ENCODE data around the gene CSF2RB.

Gene CSF2RB

DNA sequence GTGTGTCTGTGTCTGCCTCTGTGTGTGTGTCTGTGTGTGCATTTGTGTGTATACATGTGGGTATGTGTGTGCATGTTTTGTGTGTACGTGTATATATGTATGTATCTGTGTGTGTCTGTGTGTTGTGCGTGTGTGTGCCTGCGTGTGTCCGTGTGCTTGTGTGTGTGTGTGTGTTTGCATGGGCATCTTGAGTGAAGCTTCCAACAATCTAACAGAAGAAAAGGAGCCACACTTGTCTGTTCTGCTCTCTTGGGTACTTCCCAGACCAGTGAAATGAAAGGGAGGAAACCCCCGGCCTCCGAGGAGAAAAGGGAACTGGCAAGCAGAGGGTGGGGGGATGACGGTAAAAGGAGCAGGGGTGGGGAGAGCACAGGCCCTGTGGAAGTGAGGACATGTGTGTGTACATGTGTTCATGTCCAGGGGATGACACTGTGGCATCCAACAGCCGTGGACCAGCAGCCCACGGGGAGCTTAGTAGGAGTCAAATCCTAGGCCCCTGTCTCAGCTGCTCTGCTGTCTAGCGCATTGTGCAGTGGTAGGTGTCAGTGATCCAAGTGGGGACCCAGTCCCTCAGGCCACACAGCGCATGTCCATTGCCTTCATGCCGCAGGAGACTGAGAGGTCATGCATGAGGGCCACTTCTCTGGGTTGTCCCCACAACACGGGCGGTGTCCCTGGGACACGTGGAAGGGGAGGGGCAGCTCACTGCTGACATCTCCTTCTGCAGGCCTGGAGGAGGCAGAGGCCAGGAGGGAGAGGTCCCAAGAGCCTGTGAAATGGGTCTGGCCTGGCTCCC lies 8.1 kb downstream of the CSF2RB start:
- DNase-seq (ENCODE audit: low read depth in 2 of 2): no peak

DNA sequence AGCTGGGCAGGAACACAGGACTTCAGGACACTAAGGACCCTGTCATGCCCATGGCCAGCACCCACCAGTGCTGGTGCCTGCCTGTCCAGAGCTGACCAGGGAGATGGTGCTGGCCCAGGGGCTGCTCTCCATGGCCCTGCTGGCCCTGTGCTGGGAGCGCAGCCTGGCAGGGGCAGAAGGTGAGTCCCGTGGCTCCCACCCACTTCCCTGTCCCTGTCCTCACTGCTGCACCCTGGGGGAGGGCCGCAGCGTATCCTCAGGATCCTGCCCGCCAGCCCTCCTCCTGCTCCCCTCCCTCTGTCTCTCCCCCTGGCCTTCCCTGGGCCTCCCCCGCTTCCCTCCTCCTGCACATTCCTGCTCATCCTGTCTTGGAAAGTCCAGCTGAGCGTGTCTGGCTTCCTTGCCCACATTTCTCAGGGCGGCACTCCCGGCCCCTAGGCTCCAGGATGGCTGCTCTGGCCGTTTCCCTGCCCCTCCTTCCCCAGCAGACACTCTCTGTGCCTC lies 8.7 kb downstream of the CSF2RB start:
- DNase-seq (ENCODE audit: low read depth in 2 of 2): no peak

DNA sequence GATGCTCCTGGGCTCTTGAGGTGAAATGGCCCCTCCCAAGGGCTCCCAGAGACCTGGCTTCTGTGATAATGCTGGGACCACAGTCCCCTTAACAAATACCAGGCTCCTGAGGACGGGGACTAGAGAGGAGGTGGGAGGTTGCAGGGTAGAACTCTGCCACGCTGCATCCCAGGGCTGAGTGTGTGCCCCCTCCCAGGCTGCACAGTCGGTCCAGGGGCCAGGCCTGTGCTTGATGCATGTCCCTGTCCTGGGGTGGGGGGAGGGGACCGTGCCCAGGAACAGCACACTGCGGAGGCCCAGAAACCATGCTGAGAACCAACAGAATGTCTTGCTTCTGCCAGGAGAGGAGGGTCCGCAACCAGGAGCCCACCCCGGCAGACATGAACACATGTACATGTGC lies 9.3 kb downstream of the CSF2RB start:
- DNase-seq (ENCODE audit: low read depth in 2 of 2): no peak

DNA sequence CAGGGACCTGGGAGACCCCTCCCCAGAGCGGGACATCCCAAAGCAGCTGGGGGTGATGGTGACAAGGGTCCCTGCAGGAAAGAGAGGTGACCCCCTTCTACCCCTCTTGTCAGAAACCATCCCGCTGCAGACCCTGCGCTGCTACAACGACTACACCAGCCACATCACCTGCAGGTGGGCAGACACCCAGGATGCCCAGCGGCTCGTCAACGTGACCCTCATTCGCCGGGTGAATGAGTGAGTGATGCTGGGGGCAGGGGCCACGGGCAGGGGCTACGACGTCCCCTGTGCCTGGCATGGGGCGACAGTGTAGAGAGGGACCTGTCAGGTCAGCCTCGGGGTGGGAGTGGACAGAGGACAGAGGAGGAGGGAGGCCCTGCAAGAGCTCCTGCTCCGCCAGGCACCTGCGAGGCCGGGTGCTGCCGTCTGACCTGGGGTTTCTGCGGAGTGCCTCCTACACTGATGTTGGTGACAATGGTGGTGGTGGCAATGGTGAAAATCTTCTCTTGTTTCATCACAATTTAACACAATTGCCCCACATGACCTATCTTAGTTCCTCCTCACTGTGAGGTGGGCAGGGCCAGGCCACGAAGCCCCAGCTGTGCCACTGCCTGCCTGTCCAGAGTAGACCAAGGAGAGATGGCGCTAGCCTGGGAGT lies 9.8 kb downstream of the CSF2RB start:
- DNase-seq (ENCODE audit: low read depth in 2 of 2): no peak

DNA sequence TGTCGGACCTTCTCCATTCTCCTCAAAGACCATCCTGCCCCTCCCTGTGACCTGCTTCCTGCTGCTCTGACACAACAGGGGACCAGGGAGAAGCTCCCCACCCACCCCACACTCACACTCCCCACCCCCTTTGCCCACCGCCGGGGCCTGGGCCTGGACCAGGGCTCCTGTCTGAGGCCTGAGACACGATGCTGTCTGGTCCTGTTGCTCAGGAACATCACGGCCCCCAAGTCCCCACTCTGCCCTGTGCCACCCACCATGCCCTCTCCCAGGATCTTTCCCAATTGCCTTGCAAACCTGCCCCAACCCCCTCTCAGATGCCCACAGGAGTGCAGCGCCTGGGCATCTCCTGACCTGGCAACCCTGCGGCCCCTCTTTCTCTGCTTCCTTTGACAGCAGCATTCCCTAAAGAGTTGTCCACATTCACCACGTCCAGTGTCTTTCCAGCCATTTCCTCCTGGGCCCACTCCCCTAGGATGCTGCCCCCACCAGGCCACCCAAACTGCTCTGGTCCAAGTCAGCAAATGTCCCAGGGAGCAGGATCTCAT lies 10.8 kb downstream of the CSF2RB start:
- DNase-seq (ENCODE audit: low read depth in 2 of 2): no peak

DNA sequence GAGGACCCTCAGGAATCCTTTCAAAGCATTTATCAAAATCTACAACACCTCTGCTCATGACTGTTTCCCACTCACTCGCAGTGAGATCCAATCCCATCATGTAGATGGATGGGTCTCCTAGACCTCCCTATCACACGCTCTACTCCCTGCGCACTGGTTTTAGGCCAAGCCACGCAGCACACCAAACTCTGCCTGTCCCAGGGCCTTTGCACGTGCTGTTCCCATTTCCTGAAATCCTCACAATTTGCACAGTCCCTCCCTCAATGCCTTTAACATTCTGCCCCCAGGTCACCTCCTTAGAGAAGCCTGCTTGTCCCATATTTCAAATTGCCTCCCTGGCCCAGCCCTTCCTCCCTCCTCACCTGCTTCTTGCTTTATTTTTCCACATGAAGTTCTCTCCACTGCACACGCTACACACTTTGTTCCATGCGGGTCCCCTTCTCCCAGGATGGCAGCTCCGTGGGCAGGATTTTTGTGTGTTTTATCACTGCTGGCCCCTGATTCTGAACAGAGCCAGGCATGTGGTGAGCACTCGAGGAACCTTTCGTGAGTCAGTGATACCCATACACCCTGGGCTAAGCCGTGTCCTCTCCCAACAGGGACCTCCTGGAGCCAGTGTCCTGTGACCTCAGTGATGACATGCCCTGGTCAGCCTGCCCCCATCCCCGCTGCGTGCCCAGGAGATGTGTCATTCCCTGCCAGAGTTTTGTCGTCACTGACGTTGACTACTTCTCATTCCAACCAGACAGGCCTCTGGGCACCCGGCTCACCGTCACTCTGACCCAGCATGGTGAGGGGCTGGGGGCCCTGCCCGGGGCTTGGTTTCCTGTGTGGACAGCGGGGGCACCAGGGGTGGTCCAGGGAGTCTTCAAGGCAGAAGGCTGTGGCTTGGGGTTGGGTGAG lies 12.2 kb downstream of the CSF2RB start:
- DNase-seq (ENCODE audit: low read depth in 2 of 2): no peak

DNA sequence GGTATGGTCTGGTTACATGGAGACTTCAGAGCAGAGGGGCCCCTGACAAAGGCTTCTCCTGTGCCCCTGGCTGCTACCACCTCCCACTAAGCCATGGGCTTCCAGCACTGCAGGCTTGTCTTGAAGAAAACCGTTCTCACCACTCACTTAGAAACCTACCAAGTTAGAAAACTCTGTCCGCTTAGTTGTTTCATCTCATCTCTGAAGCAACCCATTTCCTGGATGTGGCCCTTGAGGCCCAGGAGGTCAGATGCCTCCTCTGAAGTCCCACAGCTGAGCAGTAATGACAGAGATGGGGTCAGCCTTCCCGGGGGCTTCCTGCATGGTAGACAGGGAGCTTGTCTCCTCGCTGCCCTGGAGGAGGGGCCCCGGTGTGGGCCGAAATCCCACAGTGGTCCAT lies 12.9 kb downstream of the CSF2RB start:
- no peak for DNase-seq (ENCODE audit: low read depth in 2 of 2)

DNA sequence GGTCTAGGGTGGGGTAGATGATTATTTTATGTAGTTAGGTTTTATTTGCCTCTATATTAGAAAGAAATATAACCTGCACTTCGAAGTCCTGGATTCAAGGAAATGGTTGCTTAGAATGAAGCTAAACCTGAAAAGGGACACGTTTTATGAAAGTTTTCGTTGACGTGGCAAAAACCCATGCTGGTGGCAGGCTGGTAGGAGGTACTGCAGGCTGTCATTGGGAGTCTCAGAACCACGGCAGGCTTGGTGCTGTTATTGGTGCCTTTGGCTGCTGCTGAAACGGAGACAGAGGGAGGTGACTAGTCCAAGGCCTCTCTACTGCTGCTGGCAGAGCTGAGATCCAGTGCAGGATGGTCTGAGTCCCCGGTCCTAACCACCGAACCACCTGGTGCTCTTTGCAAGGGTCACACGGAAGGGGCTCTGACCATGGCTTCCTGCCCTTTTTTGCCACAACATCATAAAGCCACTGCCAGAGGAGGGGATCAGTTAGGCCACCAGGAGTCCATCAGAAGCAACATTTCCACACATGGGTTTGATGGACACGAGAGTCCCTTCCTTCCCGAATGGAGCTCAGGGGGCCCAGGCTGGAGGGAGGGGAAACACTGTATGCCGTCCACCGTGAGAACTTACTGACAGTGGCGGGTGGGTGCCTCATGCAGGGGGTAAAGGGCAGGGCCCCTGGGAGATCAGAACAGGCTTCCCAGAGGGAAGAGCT lies 13.4 kb downstream of the CSF2RB start:
- DNase-seq (ENCODE audit: low read depth in 2 of 2): no peak

DNA sequence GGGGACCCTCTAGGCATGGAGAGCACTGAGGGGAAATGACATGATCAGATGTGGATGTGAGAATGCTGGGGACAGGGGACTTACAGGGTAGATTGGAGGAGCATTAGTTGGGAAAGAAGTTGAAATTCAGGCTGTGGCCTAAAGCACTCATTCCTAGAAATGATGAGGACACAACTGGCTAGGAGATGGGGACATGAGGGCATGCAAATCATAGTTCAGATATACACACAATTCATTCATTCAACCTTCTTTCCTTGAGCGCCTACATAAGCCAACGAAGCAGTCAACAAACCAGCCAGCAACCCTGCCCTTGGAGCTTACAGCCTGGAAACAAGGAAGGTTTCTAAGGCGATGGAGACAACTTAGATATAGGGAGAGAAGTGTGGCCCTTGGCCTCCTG lies 14.2 kb downstream of the CSF2RB start:
- no peak for DNase-seq (ENCODE audit: low read depth in 2 of 2)

DNA sequence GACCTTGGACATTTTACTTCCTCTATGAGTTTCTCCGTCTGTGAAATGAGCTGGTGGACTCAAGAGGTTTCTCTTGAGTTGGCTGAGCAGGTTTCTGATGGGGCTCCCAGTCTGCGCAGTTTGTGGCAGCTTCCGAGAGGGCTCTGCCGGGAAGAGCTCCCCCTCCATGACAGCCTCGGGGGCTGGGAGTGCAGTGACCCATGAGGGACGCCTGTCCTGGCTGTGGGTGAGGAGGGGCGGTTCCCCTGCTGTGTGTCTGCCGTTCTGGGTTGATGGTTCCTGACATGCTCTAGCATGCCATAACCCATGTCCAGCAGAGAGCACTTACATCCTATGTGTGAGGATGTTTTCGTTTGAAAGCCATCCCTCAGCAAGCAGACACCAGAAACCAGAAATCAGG lies 14.8 kb downstream of the CSF2RB start:
- DNase-seq (ENCODE audit: low read depth in 2 of 2): no peak

DNA sequence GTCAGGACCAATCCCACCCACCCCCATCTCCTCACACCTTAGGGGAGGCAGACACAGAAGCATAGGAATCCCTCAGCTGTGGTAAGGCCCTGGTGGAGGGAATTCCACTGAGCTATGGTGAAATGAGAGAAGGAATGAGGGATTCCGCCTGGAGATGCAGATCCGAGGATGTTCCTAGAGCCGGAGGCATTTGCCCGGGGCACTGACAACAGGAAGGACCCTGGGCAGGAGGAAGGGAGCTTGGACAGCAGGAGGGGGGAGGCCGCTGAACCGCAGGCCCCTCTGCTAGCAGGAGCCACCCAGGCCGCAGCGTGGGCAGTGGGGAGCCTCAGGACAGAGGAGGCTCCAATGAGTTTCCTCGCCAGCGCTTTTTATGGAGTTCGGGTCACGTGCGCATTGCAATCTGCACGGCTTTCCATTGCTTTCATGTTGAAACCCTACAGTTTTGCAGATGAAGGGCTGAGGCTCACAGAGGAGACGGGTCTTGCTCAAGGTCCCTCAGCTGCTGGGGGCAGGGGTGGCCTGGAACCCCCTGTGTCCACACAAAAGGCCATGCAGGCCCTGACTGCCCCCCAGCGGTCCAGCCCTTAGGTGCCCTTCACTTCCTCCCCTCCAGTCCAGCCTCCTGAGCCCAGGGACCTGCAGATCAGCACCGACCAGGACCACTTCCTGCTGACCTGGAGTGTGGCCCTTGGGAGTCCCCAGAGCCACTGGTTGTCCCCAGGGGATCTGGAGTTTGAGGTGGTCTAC lies 15.5 kb downstream of the CSF2RB start:
- DNase-seq (ENCODE audit: low read depth in 2 of 2): no peak

DNA sequence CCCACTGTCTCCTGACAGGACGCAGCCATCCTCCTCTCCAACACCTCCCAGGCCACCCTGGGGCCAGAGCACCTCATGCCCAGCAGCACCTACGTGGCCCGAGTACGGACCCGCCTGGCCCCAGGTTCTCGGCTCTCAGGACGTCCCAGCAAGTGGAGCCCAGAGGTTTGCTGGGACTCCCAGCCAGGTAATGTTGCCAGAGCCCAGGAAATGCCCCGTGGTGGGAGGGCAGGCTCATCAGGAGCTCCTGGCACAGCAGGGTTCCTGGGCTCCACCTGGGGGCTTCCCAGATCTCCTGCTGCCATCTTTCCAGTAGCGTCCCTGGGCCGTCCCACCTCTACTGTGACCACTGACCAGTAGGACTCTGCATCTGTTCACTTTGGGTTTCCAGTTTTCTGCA lies 16.2 kb downstream of the CSF2RB start:
- DNase-seq (ENCODE audit: low read depth in 2 of 2): no peak

DNA sequence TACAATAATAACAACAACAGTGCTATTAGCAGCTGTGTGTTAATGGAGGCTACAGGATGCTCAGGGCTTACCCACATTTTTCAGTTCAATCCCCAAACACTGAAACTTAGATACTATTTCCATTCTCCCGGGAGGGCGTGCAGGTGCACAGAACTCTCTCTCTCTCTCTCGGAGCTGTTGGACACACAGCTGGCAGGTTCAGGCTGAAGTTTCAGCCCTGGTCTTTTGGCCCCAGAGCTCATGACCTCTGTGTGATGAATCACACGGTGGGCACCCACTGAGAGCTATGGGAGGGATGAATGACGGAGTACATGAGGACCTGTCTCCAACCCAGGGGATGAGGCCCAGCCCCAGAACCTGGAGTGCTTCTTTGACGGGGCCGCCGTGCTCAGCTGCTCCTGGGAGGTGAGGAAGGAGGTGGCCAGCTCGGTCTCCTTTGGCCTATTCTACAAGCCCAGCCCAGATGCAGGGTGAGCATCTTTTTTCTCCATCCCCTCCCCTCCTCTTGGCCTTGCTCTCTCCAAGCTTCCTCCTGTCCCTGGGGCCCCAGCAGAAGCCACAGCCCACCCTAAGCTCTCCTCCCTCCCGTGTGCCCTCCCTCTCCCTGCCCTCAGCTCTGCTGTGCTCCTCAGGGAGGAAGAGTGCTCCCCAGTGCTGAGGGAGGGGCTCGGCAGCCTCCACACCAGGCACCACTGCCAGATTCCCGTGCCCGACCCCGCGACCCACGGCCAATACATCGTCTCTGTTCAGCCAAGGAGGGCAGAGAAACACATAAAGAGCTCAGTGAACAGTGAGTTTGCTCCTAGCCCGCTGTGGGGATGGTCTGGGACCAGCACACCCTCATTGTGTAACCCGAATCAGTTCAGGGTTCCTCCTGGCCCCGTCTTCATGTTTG lies 16.9 kb downstream of the CSF2RB start:
- no peak for DNase-seq (ENCODE audit: low read depth in 2 of 2)

DNA sequence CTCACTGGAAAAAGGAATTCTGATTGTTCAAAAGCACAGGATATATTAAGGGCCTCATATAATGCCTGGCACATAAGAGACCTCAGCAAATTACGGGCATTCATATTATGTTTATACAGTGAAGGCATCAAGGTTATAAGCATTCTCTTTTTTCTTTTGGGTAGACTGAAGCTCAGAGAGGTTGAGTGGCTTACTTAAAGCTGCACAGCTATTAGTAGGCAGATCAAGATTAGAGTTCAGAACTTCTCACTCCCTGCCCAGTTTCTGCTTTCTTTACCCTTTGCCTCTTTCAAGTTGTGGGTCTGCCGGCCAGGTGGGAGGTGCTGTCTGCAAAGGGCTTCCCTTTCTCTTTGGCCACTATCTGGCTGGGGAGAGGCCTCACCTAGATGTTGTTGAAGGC lies 18.0 kb downstream of the CSF2RB start:
- DNase-seq (ENCODE audit: low read depth in 2 of 2): no peak

DNA sequence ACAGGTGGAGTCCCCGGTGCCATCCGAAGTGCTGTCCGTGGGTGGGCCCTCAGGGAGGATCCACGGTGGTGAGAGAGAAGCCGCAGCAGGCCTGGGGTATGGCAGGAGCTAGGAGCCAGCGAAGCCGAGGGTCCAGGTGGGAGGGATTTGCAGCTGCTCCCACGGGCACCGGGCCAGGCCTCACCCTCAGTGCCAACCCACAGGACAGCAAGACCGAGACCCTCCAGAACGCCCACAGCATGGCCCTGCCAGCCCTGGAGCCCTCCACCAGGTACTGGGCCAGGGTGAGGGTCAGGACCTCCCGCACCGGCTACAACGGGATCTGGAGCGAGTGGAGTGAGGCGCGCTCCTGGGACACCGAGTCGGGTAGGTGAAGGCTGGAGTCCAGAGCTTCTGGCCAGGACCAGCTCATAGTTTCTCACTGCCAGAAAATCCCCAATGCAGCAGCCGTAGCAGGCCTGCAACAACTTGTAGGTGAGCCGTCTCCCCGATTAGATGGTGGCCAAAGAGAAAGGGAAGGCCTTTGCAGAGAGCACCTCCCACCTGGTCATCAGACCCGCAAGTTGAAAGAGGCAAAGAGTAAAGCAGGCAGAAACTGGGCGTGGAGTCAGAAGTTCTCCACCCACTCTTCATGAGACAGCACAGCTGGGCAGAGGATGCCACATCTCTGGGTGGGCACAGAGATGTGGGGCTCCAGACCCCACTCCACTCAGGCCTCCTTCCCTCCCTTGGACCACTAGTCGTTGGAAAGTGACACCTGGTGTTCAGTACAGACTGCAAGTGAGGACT lies 20.4 kb downstream of the CSF2RB start:
- no peak for DNase-seq (ENCODE audit: low read depth in 2 of 2)

DNA sequence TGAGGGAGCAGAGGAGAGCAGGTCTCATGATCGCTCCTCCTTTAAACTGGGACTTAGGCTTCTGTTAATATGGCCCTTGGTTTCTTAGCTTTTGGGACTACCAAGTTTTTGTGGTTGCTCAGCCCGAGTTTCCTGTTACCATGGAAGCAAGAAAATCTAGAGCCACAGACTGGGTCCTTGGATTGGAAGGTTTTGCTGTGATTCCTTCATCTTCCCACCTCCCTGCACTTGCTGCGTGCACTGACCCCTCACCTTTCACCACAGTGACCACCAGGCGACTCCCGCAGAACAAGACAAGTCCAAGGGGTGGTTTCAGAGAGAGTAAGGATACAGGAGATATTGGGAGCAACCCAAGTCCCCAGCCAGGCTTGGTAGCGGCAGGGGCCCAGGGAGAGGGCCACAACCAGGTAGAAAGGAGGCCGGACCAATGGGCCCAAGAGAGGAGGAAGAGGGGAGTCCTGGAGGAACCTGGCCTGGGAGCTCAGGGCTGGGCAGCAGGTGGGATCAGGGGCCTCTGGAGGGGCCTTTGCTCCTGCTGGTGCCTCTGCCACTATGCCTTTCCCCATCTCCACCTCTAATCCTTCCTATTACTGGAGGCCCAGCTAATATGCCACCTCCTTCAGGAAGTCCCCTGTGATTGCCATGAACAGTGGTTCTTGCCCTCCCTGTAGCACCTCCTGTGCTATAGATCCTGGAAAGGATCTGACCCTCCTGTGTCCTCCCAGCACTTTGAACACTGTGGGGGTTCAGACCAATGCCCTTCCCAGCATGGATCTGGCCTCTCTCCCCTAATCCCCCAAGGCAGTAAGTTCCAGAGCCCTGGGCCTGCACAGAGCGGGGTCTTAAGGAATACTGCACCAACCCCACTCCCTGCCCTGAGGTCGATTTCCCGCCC lies 21.2 kb downstream of the CSF2RB start:
- no peak for DNase-seq (ENCODE audit: low read depth in 2 of 2)

DNA sequence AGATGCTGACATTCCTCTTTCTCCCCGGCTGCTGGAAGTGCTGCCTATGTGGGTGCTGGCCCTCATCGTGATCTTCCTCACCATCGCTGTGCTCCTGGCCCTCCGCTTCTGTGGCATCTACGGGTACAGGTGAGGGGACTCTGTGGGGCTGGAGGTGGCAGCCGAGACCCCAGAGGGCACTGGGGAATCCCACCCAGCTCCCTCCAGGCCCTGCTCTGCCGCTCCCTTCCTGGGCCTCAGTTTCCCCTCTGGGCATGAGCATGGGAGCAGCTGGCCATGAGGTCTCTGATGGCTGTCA lies 21.8 kb downstream of the CSF2RB start:
- DNase-seq (ENCODE audit: low read depth in 2 of 2): no peak

DNA sequence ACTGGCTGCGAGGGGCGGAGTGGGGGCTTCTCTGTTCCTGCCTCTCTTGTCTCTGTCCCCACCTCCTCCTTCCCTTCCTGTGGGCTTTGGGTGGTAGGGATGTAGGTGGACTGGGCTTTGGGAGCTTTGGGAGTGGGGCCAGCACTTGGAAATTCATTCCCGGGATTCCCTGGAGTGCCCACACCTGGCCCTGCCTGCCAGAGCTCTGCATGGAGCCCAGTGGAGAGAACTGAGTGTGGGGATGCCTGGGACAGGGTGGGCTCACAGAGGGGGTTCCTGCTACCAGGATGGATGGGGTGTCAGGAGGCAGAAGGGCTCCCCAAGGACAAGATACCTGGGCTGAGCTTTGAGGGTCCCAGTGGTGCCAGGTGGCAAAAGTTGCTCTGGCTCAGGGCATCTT lies 22.3 kb downstream of the CSF2RB start:
- no peak for DNase-seq (ENCODE audit: low read depth in 2 of 2)

Data from stimulated activated CD4-positive, alpha-beta T cell treated with anti-CD3 and anti-CD28 coated beads, Interleukin-12 subunit alpha, Interleukin-12 subunit beta, amount 100 ng/mL, for 24 hours (primary cell).